Kidney epithelial cell (primary cell): ENCODE measurements around the gene WDR7. TPM values are rescaled to one million over a fixed set of nuclear protein-coding genes. Genes with fewer than 3 reads are reported as not detected.

Experiments
- DNase-seq: peaks from one replicate; pipeline ENCODE4 v3.0.0-alpha.2; 2010; ENCODE audit warnings: low read depth
- H3K27me3 ChIP-seq: 2 replicates; pipeline ENCODE4 v1.6.0; 2011; ENCODE audit warnings: low read length; ENCODE audit not compliant: control insufficient read depth, insufficient read depth
- H3K36me3 ChIP-seq: 2 replicates; pipeline ENCODE4 v1.5.1; 2011; ENCODE audit warnings: low read length; ENCODE audit not compliant: control insufficient read depth, insufficient read depth
- H3K4me3 ChIP-seq: 2 replicates; pipeline ENCODE4 v1.5.1; 2011; ENCODE audit warnings: low read depth, mild to moderate bottlenecking, control low read depth, low read length
- total RNA-seq: library from RNA; depleted of rRNA; stranded (reverse); fragments of >200 nt; gene quantifications from 2 replicates; pipeline ENCODE4 v1.2.3, GENCODE V29; 2015
- TF ChIP-seq, protein P1 (sequence below): IDR thresholded peaks from 2 replicates; pipeline ENCODE4 v1.5.1; 2011; ENCODE audit warnings: mild to moderate bottlenecking, moderate library complexity, low read length, control low read depth, inconsistent platforms; ENCODE audit not compliant: insufficient read depth, poor library complexity, severe bottlenecking

The WDR7 gene
- total RNA-seq, 1 donor from 2014 or later, result 8.7 TPM

DNA sequence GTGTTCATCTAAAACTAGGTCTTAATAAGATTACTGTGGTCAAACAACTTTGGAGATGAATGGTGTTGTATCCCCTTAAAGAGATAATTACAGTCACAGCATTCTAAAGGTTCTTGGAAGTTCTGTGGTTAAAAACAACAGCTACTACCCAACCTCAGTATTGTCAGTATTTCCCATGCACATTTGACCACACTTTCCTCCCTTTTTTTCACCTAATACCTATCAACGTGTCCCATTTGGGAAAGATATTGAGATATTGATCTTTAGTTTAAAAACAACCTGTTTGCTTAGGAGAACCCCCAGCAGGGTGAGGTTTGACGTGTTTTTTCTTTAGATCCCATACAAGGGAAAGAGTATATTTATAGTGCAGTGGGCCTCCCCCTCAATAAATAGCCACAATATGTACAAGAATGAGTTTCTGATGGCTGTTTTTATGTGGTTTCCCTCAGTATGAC, 65.6 kb downstream of the WDR7 start:
- H3K36me3 ChIP-seq, result no peaks in the 10 kb centered on the region
- no peak overlapping the region for H3K4me3 ChIP-seq
- no peaks in the 10 kb centered on the region for H3K27me3 ChIP-seq
- TF ChIP-seq, protein P1, sequence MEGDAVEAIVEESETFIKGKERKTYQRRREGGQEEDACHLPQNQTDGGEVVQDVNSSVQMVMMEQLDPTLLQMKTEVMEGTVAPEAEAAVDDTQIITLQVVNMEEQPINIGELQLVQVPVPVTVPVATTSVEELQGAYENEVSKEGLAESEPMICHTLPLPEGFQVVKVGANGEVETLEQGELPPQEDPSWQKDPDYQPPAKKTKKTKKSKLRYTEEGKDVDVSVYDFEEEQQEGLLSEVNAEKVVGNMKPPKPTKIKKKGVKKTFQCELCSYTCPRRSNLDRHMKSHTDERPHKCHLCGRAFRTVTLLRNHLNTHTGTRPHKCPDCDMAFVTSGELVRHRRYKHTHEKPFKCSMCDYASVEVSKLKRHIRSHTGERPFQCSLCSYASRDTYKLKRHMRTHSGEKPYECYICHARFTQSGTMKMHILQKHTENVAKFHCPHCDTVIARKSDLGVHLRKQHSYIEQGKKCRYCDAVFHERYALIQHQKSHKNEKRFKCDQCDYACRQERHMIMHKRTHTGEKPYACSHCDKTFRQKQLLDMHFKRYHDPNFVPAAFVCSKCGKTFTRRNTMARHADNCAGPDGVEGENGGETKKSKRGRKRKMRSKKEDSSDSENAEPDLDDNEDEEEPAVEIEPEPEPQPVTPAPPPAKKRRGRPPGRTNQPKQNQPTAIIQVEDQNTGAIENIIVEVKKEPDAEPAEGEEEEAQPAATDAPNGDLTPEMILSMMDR, result no peak
- no peak for DNase-seq

GRCh38 chr18:56721031-56721430, 69.9 kb downstream of the WDR7 start:
- Histone ChIP-seq H3K36me3 (no peaks in the 10 kb centered on the region), H3K27me3 (no peaks in the 10 kb centered on the region), H3K4me3 (no peak overlapping the region)
- TF ChIP-seq, protein P1, result no peak
- DNase-seq, result no peak

GRCh38 chr18:56721491-56721890, 70.3 kb downstream of the WDR7 start:
- TF ChIP-seq, protein P1, result no peak
- no peak for DNase-seq
- Histone ChIP-seq H3K27me3 (no peaks in the 10 kb centered on the region), H3K36me3 (no peaks in the 10 kb centered on the region), H3K4me3 (no peak overlapping the region)

DNA sequence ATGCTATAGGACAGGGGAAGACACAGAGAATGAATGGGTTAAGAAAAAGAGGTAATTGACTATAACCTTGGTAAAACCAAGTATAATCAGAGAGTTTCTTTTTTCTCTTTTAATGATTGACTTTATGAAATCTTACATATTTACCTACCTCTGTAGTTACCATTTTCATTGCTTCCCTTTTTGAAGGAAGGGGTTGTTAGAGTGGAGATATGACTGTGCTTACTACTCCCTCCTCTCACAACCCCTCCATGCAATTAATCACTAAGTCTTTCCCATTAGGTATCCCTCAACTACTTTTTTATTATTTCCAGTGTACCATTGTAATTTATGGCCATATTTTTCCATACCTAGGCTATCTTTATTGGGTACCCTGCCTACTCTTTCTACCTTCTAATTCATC, 71.4 kb downstream of the WDR7 start:
- no peak for DNase-seq
- H3K27me3 ChIP-seq, result no peaks in the 10 kb centered on the region
- TF ChIP-seq, protein P1, result no peak
- H3K4me3 ChIP-seq, result no peak overlapping the region
- H3K36me3 ChIP-seq, result no peaks in the 10 kb centered on the region

DNA sequence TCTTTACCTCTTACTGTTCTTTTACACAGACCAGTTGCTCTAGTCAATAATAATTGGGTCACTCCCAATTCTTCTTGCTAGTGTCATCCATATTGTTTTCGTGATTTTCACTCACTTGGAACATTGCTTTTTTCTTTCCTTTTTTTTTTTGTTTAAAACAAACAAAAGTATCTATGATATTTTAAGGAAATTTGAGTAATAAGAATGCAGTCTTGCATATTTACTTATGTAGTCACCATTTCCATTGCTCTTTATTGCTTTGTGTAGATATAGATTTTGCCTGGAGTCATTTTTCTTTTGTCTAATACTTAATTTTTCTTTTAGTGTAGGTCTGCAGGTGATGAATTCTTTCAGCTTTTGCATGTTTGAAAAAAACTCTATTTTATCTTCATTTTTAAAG, 71.9 kb downstream of the WDR7 start:
- Histone ChIP-seq H3K27me3 (no peaks in the 10 kb centered on the region), H3K4me3 (no peak overlapping the region), H3K36me3 (no peaks in the 10 kb centered on the region)
- DNase-seq, result no peak
- TF ChIP-seq, protein P1, result no peak

DNA sequence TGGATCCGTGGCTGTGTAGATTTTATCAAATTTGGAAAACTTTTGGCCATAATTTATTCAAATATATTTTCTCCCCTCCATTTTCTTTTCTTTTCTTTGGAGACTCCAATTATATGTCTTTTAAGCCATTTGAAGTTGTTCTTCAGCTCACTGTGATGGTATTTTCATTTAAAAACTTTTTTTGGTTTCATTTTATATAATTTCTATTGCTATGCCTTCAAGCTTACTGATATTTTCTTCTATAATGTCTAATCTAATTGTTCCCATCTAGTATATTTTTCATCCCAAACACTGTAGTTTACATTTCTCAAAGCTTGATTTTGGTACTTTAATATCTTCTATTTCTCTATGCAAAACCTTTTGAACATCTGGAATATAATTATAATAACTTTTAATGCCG, 72.5 kb downstream of the WDR7 start:
- no peak overlapping the region for H3K4me3 ChIP-seq
- no peaks in the 10 kb centered on the region for H3K27me3 ChIP-seq
- DNase-seq, result no peak
- H3K36me3 ChIP-seq, result no peaks in the 10 kb centered on the region
- TF ChIP-seq, protein P1, result no peak
